Duodenal mucosa (tissue), 2 donors: ENCODE measurements around the gene PLCB4.

Experiments
- H3K27ac ChIP-seq: one replicate; pipeline ENCODE4 v1.7.0; 2013; ENCODE audit warnings: low read depth, low read length
- H3K27me3 ChIP-seq, 2 donors: one replicate each; pipeline ENCODE4 v1.7.0; 2013; ENCODE audit warnings: low read length in 2 of 2, control low read depth in 1 of 2; ENCODE audit not compliant: insufficient read depth in 2 of 2, control insufficient read depth in 1 of 2
- H3K36me3 ChIP-seq, 2 donors: one replicate each; pipeline ENCODE4 v1.7.0; 2013; ENCODE audit warnings: low read length in 2 of 2, control low read depth in 1 of 2; ENCODE audit not compliant: insufficient read depth in 2 of 2, control insufficient read depth in 1 of 2
- H3K4me1 ChIP-seq, 2 donors: one replicate each; pipeline ENCODE4 v1.7.0; 2013; ENCODE audit warnings: low read length in 2 of 2, control low read depth in 1 of 2; ENCODE audit not compliant: insufficient read depth in 2 of 2, control insufficient read depth in 1 of 2
- H3K4me3 ChIP-seq, 2 donors: one replicate each; pipeline ENCODE4 v1.7.0; 2013; ENCODE audit warnings: low read length in 2 of 2, low read depth in 1 of 2
- H3K9ac ChIP-seq, 2 donors: one replicate each; pipeline ENCODE4 v1.7.0; 2013; ENCODE audit warnings: low read length in 2 of 2, low read depth in 1 of 2
- H3K9me3 ChIP-seq, 2 donors: one replicate each; pipeline ENCODE4 v1.7.0; 2013; ENCODE audit warnings: low read length in 2 of 2, control low read depth in 1 of 2; ENCODE audit not compliant: control insufficient read depth in 1 of 2

PLCB4 gene

DNA sequence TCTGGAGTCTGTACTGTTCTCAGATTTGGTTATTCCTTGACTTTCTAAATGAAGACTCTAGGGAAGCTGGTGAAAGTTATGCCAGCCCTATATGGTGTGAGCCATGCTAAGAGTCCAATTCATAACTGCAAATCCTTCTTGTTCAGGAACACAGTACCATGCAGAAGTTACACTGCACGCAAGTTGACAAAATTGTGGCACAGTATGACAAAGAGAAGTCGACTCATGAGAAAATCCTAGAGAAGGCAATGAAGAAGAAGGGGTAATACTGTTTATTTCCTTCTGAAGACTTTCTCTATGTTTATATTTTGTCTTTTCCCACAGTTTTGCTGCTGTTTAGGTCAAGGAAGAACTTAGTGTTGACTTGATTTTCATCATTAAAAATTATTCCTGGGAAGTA, 384.3 kb downstream of the PLCB4 start:
- no peaks in the 10 kb centered on the region for H3K36me3 ChIP-seq
- H3K9me3 ChIP-seq: no peaks in the 10 kb centered on the region
- no peak overlapping the region for H3K27ac ChIP-seq
- H3K4me1 ChIP-seq: no peaks in the 10 kb centered on the region
- no peak overlapping the region for H3K9ac ChIP-seq
- H3K27me3 ChIP-seq: peaks cover 0 to 2% of the 10 kb centered on the region in 2 donors
- no peak overlapping the region for H3K4me3 ChIP-seq

- Histone ChIP-seq H3K36me3 (no peaks in the 10 kb centered on the region), H3K4me3 (no peak overlapping the region), H3K9me3 (no peaks in the 10 kb centered on the region), H3K27me3 (no peaks in the 10 kb centered on the region), H3K9ac (no peak overlapping the region), H3K27ac (no peak overlapping the region), H3K4me1 (no peaks in the 10 kb centered on the region)
These were observed 385.9 kb downstream of the PLCB4 start for GRCh38 chr20:9454791-9455190.

- Histone ChIP-seq H3K4me3 (no peak overlapping the region), H3K27me3 (no peaks in the 10 kb centered on the region), H3K4me1 (no peaks in the 10 kb centered on the region), H3K36me3 (no peaks in the 10 kb centered on the region), H3K9me3 (no peaks in the 10 kb centered on the region), H3K27ac (no peak overlapping the region), H3K9ac (no peak overlapping the region)
These were observed 388.2 kb downstream of the PLCB4 start for GRCh38 chr20:9457136-9457535.

- Histone ChIP-seq H3K9ac (no peak overlapping the region), H3K4me3 (no peak overlapping the region), H3K36me3 (no peaks in the 10 kb centered on the region), H3K4me1 (no peaks in the 10 kb centered on the region), H3K27ac (no peak overlapping the region), H3K27me3 (no peaks in the 10 kb centered on the region), H3K9me3 (no peaks in the 10 kb centered on the region)
These were observed 389.4 kb downstream of the PLCB4 start for GRCh38 chr20:9458138-9458796.

DNA sequence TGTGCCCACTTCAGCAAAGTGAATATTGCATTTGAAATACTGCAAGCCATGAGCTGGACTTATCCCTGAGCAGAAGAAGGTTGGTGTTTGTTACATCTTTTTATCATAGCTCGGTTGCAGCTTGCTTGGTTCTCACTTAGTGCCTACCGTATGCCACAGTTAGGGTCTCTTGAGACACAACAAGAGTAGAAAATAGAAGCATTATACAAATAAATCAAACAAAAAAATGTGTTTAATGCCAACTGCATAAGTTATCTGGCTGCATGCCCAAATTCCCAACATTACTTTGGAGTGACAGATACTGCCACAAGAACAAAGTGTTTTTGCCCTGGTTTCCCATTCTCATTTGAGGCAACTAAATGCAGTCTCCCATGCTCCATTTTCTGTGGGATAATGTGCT, 391.6 kb downstream of the PLCB4 start:
- no peaks in the 10 kb centered on the region for H3K9me3 ChIP-seq
- no peak overlapping the region for H3K4me3 ChIP-seq
- no peaks in the 10 kb centered on the region for H3K27me3 ChIP-seq
- no peak overlapping the region for H3K27ac ChIP-seq
- H3K9ac ChIP-seq: no peak overlapping the region
- H3K4me1 ChIP-seq: no peaks in the 10 kb centered on the region
- no peaks in the 10 kb centered on the region for H3K36me3 ChIP-seq

GRCh38 chr20:9467995-9468394, 399.1 kb downstream of the PLCB4 start:
- H3K36me3 ChIP-seq: no peaks in the 10 kb centered on the region
- H3K9me3 ChIP-seq: no peaks in the 10 kb centered on the region
- no peaks in the 10 kb centered on the region for H3K27me3 ChIP-seq
- no peak overlapping the region for H3K4me3 ChIP-seq
- H3K27ac ChIP-seq: no peak overlapping the region
- H3K9ac ChIP-seq: no peak overlapping the region
- no peaks in the 10 kb centered on the region for H3K4me1 ChIP-seq

GRCh38 chr20:9474835-9475415, 406.0 kb downstream of the PLCB4 start:
- H3K27ac ChIP-seq: no peak overlapping the region
- H3K27me3 ChIP-seq: no peaks in the 10 kb centered on the region
- H3K4me1 ChIP-seq: no peaks in the 10 kb centered on the region
- H3K9me3 ChIP-seq: no peaks in the 10 kb centered on the region
- H3K4me3 ChIP-seq: no peak overlapping the region
- no peak overlapping the region for H3K9ac ChIP-seq
- no peaks in the 10 kb centered on the region for H3K36me3 ChIP-seq

DNA sequence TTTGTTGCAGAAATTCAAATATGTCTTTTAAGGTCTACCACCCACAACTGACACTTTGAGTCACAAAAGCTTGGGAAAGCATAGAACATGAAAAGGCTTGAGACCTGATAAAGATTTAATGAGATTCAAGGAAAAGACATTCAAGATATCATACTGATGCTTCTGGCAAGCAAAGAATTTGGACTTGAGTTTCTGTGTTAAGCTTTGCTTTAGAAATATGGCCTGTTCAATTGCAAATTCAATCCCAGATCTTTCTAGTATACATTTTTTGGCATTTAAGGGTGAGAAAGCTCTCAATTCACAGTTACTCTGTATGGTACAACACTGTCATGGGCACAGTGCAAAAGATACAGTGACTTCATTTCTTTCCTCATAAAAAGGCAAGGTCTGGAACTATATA, 406.6 kb downstream of the PLCB4 start:
- Histone ChIP-seq H3K36me3 (no peaks in the 10 kb centered on the region), H3K4me1 (no peaks in the 10 kb centered on the region), H3K27me3 (no peaks in the 10 kb centered on the region), H3K9ac (no peak overlapping the region), H3K27ac (no peak overlapping the region), H3K9me3 (no peaks in the 10 kb centered on the region), H3K4me3 (no peak overlapping the region)

- Histone ChIP-seq H3K9me3 (no peaks in the 10 kb centered on the region), H3K27ac (no peak overlapping the region), H3K9ac (no peak overlapping the region), H3K4me1 (no peaks in the 10 kb centered on the region), H3K36me3 (no peaks in the 10 kb centered on the region), H3K4me3 (no peak overlapping the region), H3K27me3 (no peaks in the 10 kb centered on the region)
These were observed 407.3 kb downstream of the PLCB4 start for GRCh38 chr20:9476174-9476573.

- Histone ChIP-seq H3K9me3 (no peaks in the 10 kb centered on the region), H3K4me3 (no peak overlapping the region), H3K27ac (no peak overlapping the region), H3K36me3 (no peaks in the 10 kb centered on the region), H3K27me3 (no peaks in the 10 kb centered on the region), H3K9ac (no peak overlapping the region), H3K4me1 (no peaks in the 10 kb centered on the region)
These were observed 407.8 kb downstream of the PLCB4 start for GRCh38 chr20:9476637-9477036.
